HL-60 (cell line): ENCODE measurements around the gene PTPN7.

ENCODE experiments used
- CTCF ChIP-seq: IDR thresholded peaks from one replicate; pipeline ENCODE4 v1.5.1; 2011; ENCODE audit warnings: low read length, control low read depth, inconsistent platforms; ENCODE audit not compliant: insufficient read depth
- POLR2AphosphoS5 ChIP-seq: IDR thresholded peaks from 2 replicates; pipeline ENCODE4 v1.6.1; 2012; ENCODE audit warnings: low read depth

GRCh38 chr1:202112859-202113689 lies 47.3 kb downstream of the PTPN7 start:
- no peak for TF ChIP-seq CTCF
- TF ChIP-seq POLR2AphosphoS5, result no peak
